Measurements from ENCODE around the gene TRIP13. TPM values are rescaled to one million over a fixed set of nuclear protein-coding genes. Genes with fewer than 3 reads are reported as not detected.
"Not testable (repeated sequence)": the region's sequence is repeated elsewhere in the genome, so short reads cannot be mapped to it uniquely, and the experiment has no call there.

The TRIP13 gene
- total and polyA plus RNA-seq, 5 donors = 0.25 to 0.94 (median 0.54) TPM

- no peak for ATAC-seq
- Histone ChIP-seq H3K27me3 (ENCODE audit: control insufficient read depth, insufficient read depth) (no peaks in the 10 kb centered on the region), H3K9me3 (ENCODE audit: control insufficient read depth, low read length) (peaks cover 4% of the 10 kb centered on the region), H3K4me1 (ENCODE audit: control insufficient read depth, insufficient read depth, low read length) (no peaks in the 10 kb centered on the region), H3K4me3 (ENCODE audit: low read length) (no peak overlapping the region), H3K27ac (ENCODE audit: low read length) (no peak overlapping the region)
- DNase-seq = no peak
- 93% methylated on average over 14 of the region's 14 CpGs for WGBS
- intact Hi-C loops (cut with DNase I) = no loop called here
Measured at GRCh38 chr5:914174-914573, 21.5 kb downstream of the TRIP13 start.

- DNase-seq (no peak), ATAC-seq (no peak)
- intact Hi-C loops (cut with DNase I) = no loop called here
- WGBS = 89% methylated on average over 7 of the region's 7 CpGs
- Histone ChIP-seq H3K27me3 (ENCODE audit: control insufficient read depth, insufficient read depth) (no peaks in the 10 kb centered on the region), H3K4me1 (ENCODE audit: control insufficient read depth, insufficient read depth, low read length) (no peaks in the 10 kb centered on the region), H3K27ac (ENCODE audit: low read length) (no peak overlapping the region), H3K9me3 (ENCODE audit: control insufficient read depth, low read length) (peaks cover 7% of the 10 kb centered on the region), H3K4me3 (ENCODE audit: low read length) (no peak overlapping the region)
Measured at GRCh38 chr5:914612-915011, 21.9 kb downstream of the TRIP13 start.

- intact Hi-C loops (cut with DNase I); ATAC-seq: not testable (repeated sequence)
- WGBS = 96% methylated on average over 12 of the region's 12 CpGs
Measured at GRCh38 chr5:915346-915745, 22.7 kb downstream of the TRIP13 start.

GRCh38 chr5:915946-916345 is 23.3 kb downstream of the TRIP13 start:
- Histone ChIP-seq H3K27ac (ENCODE audit: low read length) (no peak overlapping the region), H3K9me3 (ENCODE audit: control insufficient read depth, low read length) (peaks cover 7% of the 10 kb centered on the region), H3K27me3 (ENCODE audit: control insufficient read depth, insufficient read depth) (no peaks in the 10 kb centered on the region), H3K4me1 (ENCODE audit: control insufficient read depth, insufficient read depth, low read length) (no peaks in the 10 kb centered on the region), H3K4me3 (ENCODE audit: low read length) (no peak overlapping the region)
- 92% methylated on average over 12 of the region's 12 CpGs for WGBS
- peak in 1 of 2 donors; percentile 9 for ATAC-seq
- DNase-seq = peak in 1 of 3 donors; percentile 26
- intact Hi-C loops (cut with DNase I) = no loop called here

More at GRCh38 chr5:915346-915745, 22.7 kb downstream of the TRIP13 start:
- not testable (repeated sequence) for H3K4me3 ChIP-seq (ENCODE audit: low read length); H3K27me3 ChIP-seq (ENCODE audit: control insufficient read depth, insufficient read depth); H3K9me3 ChIP-seq (ENCODE audit: control insufficient read depth, low read length); H3K4me1 ChIP-seq (ENCODE audit: control insufficient read depth, insufficient read depth, low read length); H3K27ac ChIP-seq (ENCODE audit: low read length)
- peak in 1 of 3 donors; percentile 24 for DNase-seq

GRCh38 chr5:916441-917293 is 24.0 kb downstream of the TRIP13 start:
- H3K4me1 ChIP-seq (ENCODE audit: control insufficient read depth, insufficient read depth, low read length) = no peaks in the 10 kb centered on the region
- H3K27ac ChIP-seq (ENCODE audit: low read length) = no peak overlapping the region
- DNase-seq = peak in 1 of 3 donors; percentile 31
- no peaks in the 10 kb centered on the region for H3K27me3 ChIP-seq (ENCODE audit: control insufficient read depth, insufficient read depth)
- no peak overlapping the region for H3K4me3 ChIP-seq (ENCODE audit: low read length)
- ATAC-seq = peak; percentile 40 to 49
- intact Hi-C loops (cut with DNase I) = no loop called here
- peaks cover 4% of the 10 kb centered on the region for H3K9me3 ChIP-seq (ENCODE audit: control insufficient read depth, low read length)
- WGBS = 69% methylated on average over 14 of the region's 14 CpGs

- H3K4me1 ChIP-seq (ENCODE audit: control insufficient read depth, insufficient read depth, low read length); ATAC-seq; intact Hi-C loops (cut with DNase I); H3K4me3 ChIP-seq (ENCODE audit: low read length); H3K27ac ChIP-seq (ENCODE audit: low read length); H3K9me3 ChIP-seq (ENCODE audit: control insufficient read depth, low read length); DNase-seq; H3K27me3 ChIP-seq (ENCODE audit: control insufficient read depth, insufficient read depth): not testable (repeated sequence)
- WGBS = over 99% methylated on average over 5 of the region's 5 CpGs
Measured at GRCh38 chr5:918717-919116, 26.0 kb downstream of the TRIP13 start.

GRCh38 chr5:919356-920000 is 26.8 kb downstream of the TRIP13 start:
- ATAC-seq (no peak), DNase-seq (no peak)
- 89% methylated on average over 9 of the region's 9 CpGs for WGBS
- no peak overlapping the region for H3K27ac ChIP-seq (ENCODE audit: low read length)
- no peaks in the 10 kb centered on the region for H3K27me3 ChIP-seq (ENCODE audit: control insufficient read depth, insufficient read depth)
- intact Hi-C loops (cut with DNase I) = no loop called here
- H3K9me3 ChIP-seq (ENCODE audit: control insufficient read depth, low read length) = peaks cover 4% of the 10 kb centered on the region
- H3K4me1 ChIP-seq (ENCODE audit: control insufficient read depth, insufficient read depth, low read length) = no peaks in the 10 kb centered on the region
- H3K4me3 ChIP-seq (ENCODE audit: low read length) = no peak overlapping the region

GRCh38 chr5:920321-920720 is 27.6 kb downstream of the TRIP13 start:
- peaks cover 4% of the 10 kb centered on the region for H3K9me3 ChIP-seq (ENCODE audit: control insufficient read depth, low read length)
- ATAC-seq = no peak
- no peak for DNase-seq
- H3K27me3 ChIP-seq (ENCODE audit: control insufficient read depth, insufficient read depth) = no peaks in the 10 kb centered on the region
- no peaks in the 10 kb centered on the region for H3K4me1 ChIP-seq (ENCODE audit: control insufficient read depth, insufficient read depth, low read length)
- WGBS = 89% methylated on average over 7 of the region's 7 CpGs
- H3K27ac ChIP-seq (ENCODE audit: low read length) = no peak overlapping the region
- intact Hi-C loops (cut with DNase I) = loop anchor here (5.0 to 10.0 kb wide), 4 partner anchors 224 to 254 kb away; no protein-coding TSS in a partner anchor
- H3K4me3 ChIP-seq (ENCODE audit: low read length) = no peak overlapping the region

GRCh38 chr5:921456-922435 is 29.1 kb downstream of the TRIP13 start:
- WGBS = 93% methylated on average over 9 of the region's 9 CpGs
- Histone ChIP-seq H3K4me1 (ENCODE audit: control insufficient read depth, insufficient read depth, low read length) (no peaks in the 10 kb centered on the region), H3K9me3 (ENCODE audit: control insufficient read depth, low read length) (peaks cover 4% of the 10 kb centered on the region), H3K27me3 (ENCODE audit: control insufficient read depth, insufficient read depth) (no peaks in the 10 kb centered on the region), H3K27ac (ENCODE audit: low read length) (no peak overlapping the region), H3K4me3 (ENCODE audit: low read length) (no peak overlapping the region)
- ATAC-seq (no peak), DNase-seq (peak in 1 of 3 donors; percentile 40)
- intact Hi-C loops (cut with DNase I) = loop anchor here (5.0 to 10.0 kb wide), 4 partner anchors 223 to 253 kb away; no protein-coding TSS in a partner anchor

- intact Hi-C loops (cut with DNase I) = loop anchor here (5.0 to 10.0 kb wide), 4 partner anchors 222 to 252 kb away; no protein-coding TSS in a partner anchor
- DNase-seq (peak in 1 of 3 donors; percentile 48), ATAC-seq (peak; percentile 12 to 24)
- H3K9me3 ChIP-seq (ENCODE audit: control insufficient read depth, low read length) = peaks cover 4% of the 10 kb centered on the region
- no peak overlapping the region for H3K4me3 ChIP-seq (ENCODE audit: low read length)
- 93% methylated on average over 17 of the region's 17 CpGs for WGBS
- no peaks in the 10 kb centered on the region for H3K27me3 ChIP-seq (ENCODE audit: control insufficient read depth, insufficient read depth)
- H3K27ac ChIP-seq (ENCODE audit: low read length) = no peak overlapping the region
- H3K4me1 ChIP-seq (ENCODE audit: control insufficient read depth, insufficient read depth, low read length) = no peaks in the 10 kb centered on the region
Measured at GRCh38 chr5:922436-923280, 30.0 kb downstream of the TRIP13 start.
